AG04450 (cell line): ENCODE measurements around the gene PROCR. TPM values are rescaled to one million over a fixed set of nuclear protein-coding genes. Genes with fewer than 3 reads are reported as not detected.
A peak's percentile ranks its signal among the peaks of the same experiment; 100 is the strongest.

Experiments used
- CTCF ChIA-PET: fragments of 300-600, 350-600 bp; formaldehyde crosslinking; extraction: SDS; loops from one replicate; lab custom pipeline; 2022; ENCODE audit warnings: antibody characterized with exemption, inconsistent platforms; lab: Charles Lee
- POLR2A ChIA-PET: fragments of 350-600 bp; formaldehyde crosslinking; extraction: SDS; loops from one replicate; lab custom pipeline; 2021; ENCODE audit warnings: antibody characterized with exemption, inconsistent platforms; lab: Yijun Ruan, JAX
- DNase-seq: peaks from one replicate; pipeline ENCODE4 v3.0.0-alpha.2; 2011; ENCODE audit warnings: low read depth, low spot score
- H3K27ac ChIP-seq: one replicate; pipeline ENCODE4 v1.5.1; 2012; ENCODE audit warnings: low read depth, low read length, control low read depth
- H3K27me3 ChIP-seq: one replicate; pipeline ENCODE4 v1.6.0; 2012; ENCODE audit warnings: low read length; ENCODE audit not compliant: control insufficient read depth, insufficient read depth
- H3K4me3 ChIP-seq: 2 replicates; pipeline ENCODE4 v1.5.1; 2011; ENCODE audit warnings: mild to moderate bottlenecking, low read depth, low read length, control low read depth
- H3K9me3 ChIP-seq: 2 replicates; pipeline ENCODE4 v1.5.1; 2012; ENCODE audit warnings: low read length; ENCODE audit not compliant: control insufficient read depth, insufficient read depth
- CTCF ChIP-seq: IDR thresholded peaks from 2 replicates; pipeline ENCODE4 v1.5.1; 2011; ENCODE audit warnings: low read depth, low read length, control low read depth, inconsistent platforms
- polyA plus RNA-seq: library from polyadenylated mRNA; depleted of rRNA; stranded (reverse); fragments of >200 nt; gene quantifications from 2 replicates; pipeline ENCODE4 v1.2.3, GENCODE V29; 2011

Gene PROCR
- polyA plus RNA-seq, 1 experiment: 73.8 TPM

- no peak for TF ChIP-seq CTCF
- Histone ChIP-seq H3K27ac (no peak overlapping the region), H3K27me3 (no peaks in the 10 kb centered on the region), H3K9me3 (no peaks in the 10 kb centered on the region), H3K4me3 (no peak overlapping the region)
- ChIA-PET CTCF (interaction anchor here (0.6 to 0.7 kb wide), 2 partner anchors 39 to 41 kb away, joined by 3 to 12 read pairs; no protein-coding TSS in a partner anchor), POLR2A (no interaction called here)
- DNase-seq: no peak
Observed at GRCh38 chr20:35135867-35136586, 35.8 kb upstream of the PROCR start.

GRCh38 chr20:35144694-35145093 is 27.2 kb upstream of the PROCR start:
- Histone ChIP-seq H3K9me3 (no peaks in the 10 kb centered on the region), H3K27me3 (no peaks in the 10 kb centered on the region), H3K27ac (no peak overlapping the region), H3K4me3 (no peak overlapping the region)
- TF ChIP-seq CTCF: no peak
- CTCF ChIA-PET: interaction anchor here (0.5 to 4.7 kb wide), 43 partner anchors 11 to 428 kb away, joined by 3 to 95 read pairs (median 4); partner anchors contain the start of genes EIF6, GDF5 and MMP24OS
- POLR2A ChIA-PET: interaction anchor here (0.5 kb wide), 1 partner anchor 119 kb away, joined by 3 read pairs; no protein-coding TSS in a partner anchor
- no peak for DNase-seq

- ChIA-PET CTCF (interaction anchor here (0.5 to 4.7 kb wide), 44 partner anchors 11 to 428 kb away, joined by 3 to 95 read pairs (median 4); partner anchors contain the start of genes EIF6, GDF5 and MMP24OS), POLR2A (interaction anchor here (0.5 to 0.6 kb wide), 2 partner anchors 16 to 118 kb away, joined by 3 read pairs; no protein-coding TSS in a partner anchor)
- Histone ChIP-seq H3K27ac (no peak overlapping the region), H3K27me3 (no peaks in the 10 kb centered on the region), H3K4me3 (no peak overlapping the region), H3K9me3 (no peaks in the 10 kb centered on the region)
- peak; percentile 41 for DNase-seq
- TF ChIP-seq CTCF: peak; percentile 86
Observed at GRCh38 chr20:35145141-35145564, 26.7 kb upstream of the PROCR start.

- Histone ChIP-seq H3K27me3 (no peaks in the 10 kb centered on the region), H3K27ac (peak overlapping the region; percentile 39), H3K9me3 (no peaks in the 10 kb centered on the region), H3K4me3 (peak overlapping the region; percentile 98)
- TF ChIP-seq CTCF: no peak; the same call in 1 of the 2 replicates
- ChIA-PET CTCF (interaction anchor here (0.6 to 2.7 kb wide), 11 partner anchors 18 to 301 kb away, joined by 3 to 21 read pairs (median 4); partner anchors contain the start of genes GDF5 and MMP24OS), POLR2A (interaction anchor here (0.5 to 1.4 kb wide), 7 partner anchors 15 to 308 kb away, joined by 3 to 6 read pairs (median 4); partner anchors contain the start of gene TRPC4AP)
- DNase-seq: no peak
Observed at GRCh38 chr20:35146299-35146919, 25.5 kb upstream of the PROCR start.
